Activated CD4-positive, alpha-beta memory T cell treated with anti-CD3 and anti-CD28 coated beads, Interleukin-2, amount 10 ng/mL, durations not matched to agents 7 days and 5 days (primary cell): ENCODE results near the gene C10orf120. TPM values are rescaled to one million over a fixed set of nuclear protein-coding genes. Genes with fewer than 3 reads are reported as not detected.
A peak's percentile ranks its signal among the peaks of the same experiment; 100 is the strongest.

Experiments
- CTCF ChIA-PET: fragments of 350-600 bp; sonication (Branson Sonifier 250); formaldehyde crosslinking; loops from one replicate; lab custom pipeline; 2021; ENCODE audit warnings: antibody characterized with exemption, inconsistent platforms; lab: Charles Lee
- POLR2A ChIA-PET: fragments of 350-600 bp; sonication (Branson Sonifier 250); formaldehyde crosslinking; loops from one replicate; lab custom pipeline; 2021; ENCODE audit warnings: antibody characterized with exemption; lab: Charles Lee
- DNase-seq: peaks from one replicate; pipeline ENCODE4 v3.0.0-alpha.2; 2020
- H3K27ac Mint-ChIP-seq: one replicate; pipeline ENCODE4 v1.8.0; 2021; ENCODE audit warnings: mild to moderate bottlenecking, mixed read lengths
- H3K27me3 Mint-ChIP-seq: one replicate; pipeline ENCODE4 v1.8.0; 2021; ENCODE audit warnings: mixed read lengths
- H3K36me3 Mint-ChIP-seq: one replicate; pipeline ENCODE4 v1.8.0; 2021; ENCODE audit warnings: low read depth, mixed read lengths
- H3K4me1 Mint-ChIP-seq: one replicate; pipeline ENCODE4 v1.8.0; 2021; ENCODE audit warnings: mixed read lengths
- H3K4me3 Mint-ChIP-seq: one replicate; pipeline ENCODE4 v1.8.0; 2021; ENCODE audit warnings: mild to moderate bottlenecking, mixed read lengths
- H3K9me3 Mint-ChIP-seq: one replicate; pipeline ENCODE4 v1.8.0; 2021; ENCODE audit warnings: mixed read lengths
- total RNA-seq, 2 experiments: library from RNA; stranded (reverse); gene quantifications; one replicate each; pipeline ENCODE4 v1.2.3, GENCODE V29; 2021

The C10orf120 gene
- total RNA-seq, 2 experiments from 2014 or later: not detected

DNA sequence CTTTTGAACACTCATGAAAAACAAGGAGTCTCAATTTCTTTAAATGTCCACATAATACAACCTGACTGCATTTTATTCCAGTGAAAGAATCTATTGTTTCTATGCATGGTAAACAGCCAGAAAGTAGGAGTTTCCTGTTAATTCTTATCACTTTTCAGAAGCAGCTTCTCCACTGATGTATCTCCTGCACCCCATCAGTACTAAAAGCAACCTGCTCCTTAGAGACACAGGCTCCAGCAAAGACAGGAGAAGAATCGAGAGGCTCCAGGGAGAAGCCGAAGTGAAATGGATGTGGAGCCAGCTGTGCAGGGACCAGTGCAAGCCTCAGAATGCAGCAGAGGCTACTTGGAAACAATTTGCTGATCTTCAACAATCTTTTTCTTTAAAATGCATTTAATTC, 16.4 kb upstream of the C10orf120 start:
- H3K27ac Mint-ChIP-seq: no peak overlapping the region
- DNase-seq: no peak
- peaks cover 22% of the 10 kb centered on the region for H3K27me3 Mint-ChIP-seq
- ChIA-PET POLR2A (no interaction called here), CTCF (no interaction called here)
- H3K9me3 Mint-ChIP-seq: no peaks in the 10 kb centered on the region
- no peaks in the 10 kb centered on the region for H3K36me3 Mint-ChIP-seq
- no peak overlapping the region for H3K4me3 Mint-ChIP-seq
- peaks cover 5% of the 10 kb centered on the region for H3K4me1 Mint-ChIP-seq

DNA sequence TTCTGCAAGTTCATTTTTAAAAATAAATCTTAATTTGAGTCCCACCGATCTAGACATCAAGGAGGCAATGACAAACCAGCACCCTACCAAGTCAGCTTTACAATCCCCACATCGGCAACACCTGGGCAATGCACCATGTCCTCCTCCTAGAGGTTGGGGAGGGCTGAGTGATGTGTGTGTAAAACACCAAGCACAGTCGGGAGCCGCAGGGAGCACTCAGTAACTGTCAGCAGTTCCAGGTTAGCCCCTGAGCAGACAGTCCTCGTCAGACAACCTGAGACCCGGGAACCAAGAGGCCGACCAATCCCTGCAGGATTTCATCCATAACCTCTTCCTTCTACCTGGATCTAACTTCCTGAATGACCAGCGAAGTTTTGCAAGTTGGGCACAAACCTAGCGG, 15.9 kb upstream of the C10orf120 start:
- no peak for DNase-seq
- ChIA-PET CTCF (no interaction called here), POLR2A (no interaction called here)
- peaks cover 21% of the 10 kb centered on the region for H3K27me3 Mint-ChIP-seq
- no peak overlapping the region for H3K4me3 Mint-ChIP-seq
- H3K36me3 Mint-ChIP-seq: no peaks in the 10 kb centered on the region
- H3K9me3 Mint-ChIP-seq: no peaks in the 10 kb centered on the region
- H3K27ac Mint-ChIP-seq: no peak overlapping the region
- peaks cover 5% of the 10 kb centered on the region for H3K4me1 Mint-ChIP-seq

DNA sequence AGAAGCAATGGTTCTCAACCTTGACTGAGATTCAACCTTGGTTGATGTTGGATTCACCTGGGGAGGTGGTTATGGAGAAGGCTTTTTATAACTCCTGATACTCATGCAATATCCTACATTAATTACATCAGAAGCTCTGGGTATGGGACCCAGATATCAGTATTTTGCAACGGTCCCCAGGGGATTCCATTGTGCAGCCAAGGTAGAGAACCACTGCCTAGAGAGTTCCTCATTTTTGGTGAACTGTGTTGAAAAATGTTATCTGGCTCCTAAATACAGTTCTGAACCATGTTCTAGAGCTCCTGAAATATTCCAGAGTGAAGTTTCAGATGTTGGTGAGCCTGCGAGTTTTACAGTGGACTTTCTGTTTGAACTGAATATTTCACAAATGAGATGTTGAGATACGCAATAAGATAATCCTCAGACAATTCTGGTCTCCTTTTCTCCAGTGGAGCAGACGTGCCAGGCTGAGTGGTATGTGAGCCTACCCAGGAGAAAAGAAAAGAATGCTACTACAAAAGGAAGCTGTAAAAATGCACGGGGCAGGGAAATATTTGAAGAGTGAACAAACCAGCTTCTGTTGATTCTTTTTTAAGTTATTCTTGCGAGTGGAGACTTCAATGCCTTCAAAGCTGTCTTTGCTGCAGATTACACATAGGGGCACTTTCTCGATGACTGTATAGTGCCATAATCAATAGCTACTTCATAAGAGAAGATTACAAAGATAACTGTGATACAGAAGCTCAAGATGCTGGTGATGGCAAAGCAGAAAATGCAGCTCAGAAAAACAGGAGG, 13.6 kb upstream of the C10orf120 start:
- no peak for DNase-seq
- peaks cover 16% of the 10 kb centered on the region for H3K27me3 Mint-ChIP-seq
- no peak overlapping the region for H3K4me3 Mint-ChIP-seq
- CTCF ChIA-PET: no interaction called here
- H3K4me1 Mint-ChIP-seq: peaks cover 5% of the 10 kb centered on the region
- POLR2A ChIA-PET: no interaction called here
- no peak overlapping the region for H3K27ac Mint-ChIP-seq
- no peaks in the 10 kb centered on the region for H3K9me3 Mint-ChIP-seq
- H3K36me3 Mint-ChIP-seq: no peaks in the 10 kb centered on the region

DNA sequence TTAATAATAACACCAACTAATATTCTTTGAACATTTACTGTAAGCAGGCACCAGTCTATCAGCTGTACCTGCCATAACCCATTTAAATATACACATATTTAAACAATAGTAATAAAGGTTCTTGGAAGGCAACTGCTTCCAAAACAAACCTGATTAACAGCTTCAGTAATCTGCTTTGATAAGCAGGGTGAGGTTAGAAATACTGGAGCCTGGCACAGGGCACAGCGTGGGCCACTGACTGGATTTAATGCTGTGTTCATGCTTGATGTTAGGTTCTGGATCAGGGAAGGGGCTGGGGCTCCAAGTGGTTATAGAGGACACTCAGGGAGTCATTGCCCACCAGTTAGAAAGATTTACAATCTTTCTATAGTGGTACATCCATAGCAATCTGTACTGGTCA, 10.9 kb upstream of the C10orf120 start:
- H3K27ac Mint-ChIP-seq: no peak overlapping the region
- H3K36me3 Mint-ChIP-seq: no peaks in the 10 kb centered on the region
- no peak for DNase-seq
- no peak overlapping the region for H3K4me3 Mint-ChIP-seq
- H3K27me3 Mint-ChIP-seq: peaks cover 10% of the 10 kb centered on the region
- ChIA-PET CTCF (no interaction called here), POLR2A (no interaction called here)
- peaks cover 11% of the 10 kb centered on the region for H3K4me1 Mint-ChIP-seq
- no peaks in the 10 kb centered on the region for H3K9me3 Mint-ChIP-seq

DNA sequence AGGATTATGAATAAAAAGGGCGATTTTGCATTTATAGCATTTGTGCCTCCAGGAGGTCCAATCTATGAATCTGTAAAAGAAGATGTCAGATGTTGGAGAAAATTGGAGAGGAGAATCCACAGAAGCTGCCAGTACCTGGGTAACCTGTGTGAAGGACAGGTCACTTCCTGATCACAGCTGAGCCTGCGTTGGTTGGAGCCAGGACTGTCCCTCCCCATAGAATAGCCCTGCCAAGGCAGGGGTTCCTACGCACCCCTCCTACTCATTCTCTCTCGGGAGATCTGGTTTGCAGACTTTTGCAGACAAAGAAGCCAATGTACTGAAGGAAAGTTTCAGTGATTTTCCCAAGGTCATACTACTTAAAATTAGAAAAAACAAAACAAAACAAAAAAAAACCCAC, 10.3 kb upstream of the C10orf120 start:
- Mint-ChIP-seq H3K27me3 (peaks cover 5% of the 10 kb centered on the region), H3K27ac (no peak overlapping the region), H3K4me3 (no peak overlapping the region), H3K36me3 (no peaks in the 10 kb centered on the region), H3K9me3 (no peaks in the 10 kb centered on the region), H3K4me1 (peaks cover 11% of the 10 kb centered on the region)
- DNase-seq: no peak
- ChIA-PET POLR2A (no interaction called here), CTCF (no interaction called here)

DNA sequence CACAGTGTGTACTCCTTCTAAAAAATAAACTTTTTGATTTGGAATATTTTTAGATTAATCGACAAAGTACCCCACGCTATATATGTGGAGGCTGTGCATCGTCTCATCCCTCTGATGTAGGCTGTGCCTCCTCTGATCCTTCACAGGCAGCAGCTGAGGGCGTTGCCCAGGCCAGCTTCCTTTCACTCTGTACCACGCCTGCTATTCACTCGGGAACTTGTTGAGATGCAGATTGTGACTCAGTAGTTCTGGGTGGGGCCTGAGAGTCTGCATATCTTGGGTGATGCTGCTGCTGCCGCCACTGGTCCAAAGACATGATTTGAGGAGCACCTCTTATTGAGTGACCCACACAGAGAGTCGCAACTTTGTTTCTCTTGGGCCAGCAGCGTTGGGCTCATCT, 7.9 kb upstream of the C10orf120 start:
- ChIA-PET CTCF (interaction anchor here (0.7 to 1.8 kb wide), 3 partner anchors 9 to 117 kb away, joined by 3 read pairs; no protein-coding TSS in a partner anchor), POLR2A (no interaction called here)
- Mint-ChIP-seq H3K36me3 (no peaks in the 10 kb centered on the region), H3K27me3 (peaks cover 5% of the 10 kb centered on the region), H3K27ac (no peak overlapping the region), H3K9me3 (no peaks in the 10 kb centered on the region), H3K4me1 (peaks cover 11% of the 10 kb centered on the region), H3K4me3 (no peak overlapping the region)
- DNase-seq: peak; percentile 18

DNA sequence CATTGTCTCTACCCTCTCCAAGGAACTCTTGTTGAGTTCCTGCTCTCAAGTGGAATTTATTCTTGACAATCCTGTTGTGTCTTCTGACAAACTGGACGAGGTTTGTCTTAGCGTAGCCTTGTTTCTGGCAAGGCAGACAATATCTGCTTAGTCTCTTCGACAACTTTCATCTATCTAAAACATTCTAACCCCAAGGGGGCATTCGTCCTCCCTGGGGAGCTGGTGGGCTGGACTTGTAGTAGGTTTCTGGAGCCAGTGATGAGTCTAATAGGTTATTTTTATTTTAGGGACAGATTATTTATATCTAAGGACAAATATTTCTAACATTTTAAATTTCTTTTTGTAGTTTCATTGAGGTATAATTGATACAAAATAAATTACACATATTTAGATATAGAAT, 7.3 kb upstream of the C10orf120 start:
- H3K4me1 Mint-ChIP-seq: peaks cover 11% of the 10 kb centered on the region
- POLR2A ChIA-PET: no interaction called here
- no peak overlapping the region for H3K27ac Mint-ChIP-seq
- no peak for DNase-seq
- no peak overlapping the region for H3K4me3 Mint-ChIP-seq
- H3K36me3 Mint-ChIP-seq: no peaks in the 10 kb centered on the region
- CTCF ChIA-PET: interaction anchor here (0.7 to 1.8 kb wide), 3 partner anchors 10 to 118 kb away, joined by 3 read pairs; no protein-coding TSS in a partner anchor
- H3K27me3 Mint-ChIP-seq: peaks cover 5% of the 10 kb centered on the region
- H3K9me3 Mint-ChIP-seq: no peaks in the 10 kb centered on the region

DNA sequence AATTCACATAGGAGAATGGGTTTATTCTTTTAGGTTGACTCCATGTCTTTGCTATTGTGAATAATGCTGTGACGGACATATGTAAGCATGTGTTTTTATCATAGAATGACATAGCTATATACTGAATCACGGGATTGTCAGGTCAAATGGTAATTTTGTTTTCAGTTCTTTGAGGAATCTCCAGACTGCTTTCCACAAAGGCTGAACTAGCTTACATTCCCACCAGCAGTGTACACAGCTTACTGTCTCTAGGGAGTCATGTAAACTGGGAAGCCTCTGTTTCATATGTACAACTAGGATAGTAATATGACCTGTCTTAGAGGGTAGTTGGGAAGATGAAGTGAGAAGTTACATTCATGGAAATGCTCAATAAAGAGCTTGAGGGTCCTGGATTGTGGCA, 6.8 kb upstream of the C10orf120 start:
- DNase-seq: no peak
- no peak overlapping the region for H3K27ac Mint-ChIP-seq
- H3K9me3 Mint-ChIP-seq: no peaks in the 10 kb centered on the region
- POLR2A ChIA-PET: no interaction called here
- peaks cover 11% of the 10 kb centered on the region for H3K4me1 Mint-ChIP-seq
- CTCF ChIA-PET: interaction anchor here (1.5 to 1.8 kb wide), 2 partner anchors 10 to 58 kb away, joined by 3 read pairs; no protein-coding TSS in a partner anchor
- H3K27me3 Mint-ChIP-seq: peaks cover 5% of the 10 kb centered on the region
- no peaks in the 10 kb centered on the region for H3K36me3 Mint-ChIP-seq
- H3K4me3 Mint-ChIP-seq: no peak overlapping the region

DNA sequence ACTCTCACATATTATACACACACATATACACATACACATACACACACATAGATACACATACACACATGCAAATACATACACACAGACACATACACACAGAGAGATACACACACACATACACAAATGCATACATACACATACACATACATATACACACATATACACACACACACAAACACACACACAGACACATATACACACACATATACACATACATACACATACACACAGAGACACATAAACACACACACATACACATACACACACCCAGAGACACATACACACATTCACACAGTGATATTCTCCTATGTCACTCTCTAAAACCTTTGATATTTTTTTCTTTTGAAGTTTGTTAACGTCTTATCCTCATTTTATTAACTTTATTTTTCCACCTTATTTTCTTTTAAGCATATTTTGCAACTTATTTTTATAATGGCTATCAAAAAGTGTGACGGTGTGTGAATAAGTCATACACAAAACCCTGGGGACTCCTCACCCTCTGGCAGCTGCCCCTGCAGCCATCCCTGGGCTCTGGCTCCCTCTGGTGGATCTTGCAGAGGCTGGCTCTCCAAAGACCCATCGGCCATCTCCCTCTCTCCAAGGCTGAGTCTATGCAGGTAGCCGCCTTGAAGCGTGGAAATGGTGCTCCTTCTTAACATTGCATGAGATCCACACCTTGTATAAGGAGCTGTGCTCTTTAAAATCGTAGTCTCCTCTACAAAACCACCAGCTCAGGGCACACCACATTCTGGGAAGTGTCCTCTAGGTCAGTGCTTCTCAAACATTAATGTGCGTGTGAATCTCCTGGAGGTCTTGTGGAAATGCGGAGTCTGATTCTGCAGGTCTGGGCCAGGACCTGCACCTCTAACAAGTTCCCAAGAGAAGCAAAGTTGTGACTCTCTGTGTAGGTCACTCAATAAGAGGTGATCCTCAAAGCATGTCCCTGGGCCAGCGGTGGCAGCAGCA, 4.1 kb upstream of the C10orf120 start:
- H3K27me3 Mint-ChIP-seq: peaks cover 3% of the 10 kb centered on the region
- no peaks in the 10 kb centered on the region for H3K9me3 Mint-ChIP-seq
- peak; percentile 55 for DNase-seq
- no peak overlapping the region for H3K27ac Mint-ChIP-seq
- H3K4me1 Mint-ChIP-seq: peaks cover 11% of the 10 kb centered on the region
- no peak overlapping the region for H3K4me3 Mint-ChIP-seq
- H3K36me3 Mint-ChIP-seq: no peaks in the 10 kb centered on the region
- POLR2A ChIA-PET: no interaction called here
- CTCF ChIA-PET: interaction anchor here (1.6 to 2.2 kb wide), 3 partner anchors 14 to 405 kb away, joined by 3 to 15 read pairs (median 7); no protein-coding TSS in a partner anchor

DNA sequence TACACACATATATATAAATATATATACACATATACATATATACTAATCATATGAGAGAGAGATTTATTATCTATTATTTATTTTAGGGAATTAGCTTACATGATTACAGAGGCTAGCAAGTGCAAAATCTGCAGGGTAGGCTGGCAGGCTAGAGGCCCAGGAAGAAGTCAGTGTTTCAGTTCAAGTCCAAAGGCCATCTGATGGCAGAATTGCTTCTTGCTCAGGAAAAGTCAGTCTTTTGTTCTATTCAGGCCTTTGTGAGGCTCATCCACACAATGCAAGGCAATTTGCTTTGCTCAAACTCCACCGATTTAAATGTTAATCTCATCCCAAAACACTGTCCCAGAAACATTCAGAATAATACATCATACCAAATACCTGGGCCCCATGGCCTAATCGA, 2.6 kb upstream of the C10orf120 start:
- ChIA-PET CTCF (no interaction called here), POLR2A (no interaction called here)
- Mint-ChIP-seq H3K27ac (no peak overlapping the region), H3K9me3 (no peaks in the 10 kb centered on the region), H3K36me3 (no peaks in the 10 kb centered on the region), H3K4me1 (peaks cover 1% of the 10 kb centered on the region), H3K4me3 (no peak overlapping the region), H3K27me3 (peaks cover 3% of the 10 kb centered on the region)
- no peak for DNase-seq

DNA sequence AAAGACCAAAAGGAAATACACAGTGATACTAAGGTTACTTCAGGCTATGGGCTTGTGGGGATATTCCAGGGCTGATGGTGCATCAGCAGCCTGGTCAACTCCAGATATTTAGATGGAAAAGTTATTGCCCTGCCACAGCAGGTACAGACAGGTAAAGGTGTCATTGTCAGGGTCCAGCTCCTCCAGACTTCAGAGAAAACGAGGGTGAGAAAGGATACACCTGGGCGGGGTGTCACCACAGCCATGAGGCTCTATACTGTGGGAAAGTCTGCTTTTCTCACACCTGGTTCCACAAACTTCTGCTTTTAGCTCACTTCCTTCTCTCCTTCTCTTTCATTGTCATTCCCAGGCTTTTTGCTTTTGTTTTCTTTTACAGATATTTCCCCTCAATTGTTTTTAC, 2.0 kb upstream of the C10orf120 start:
- ChIA-PET POLR2A (no interaction called here), CTCF (no interaction called here)
- no peak overlapping the region for H3K4me3 Mint-ChIP-seq
- H3K4me1 Mint-ChIP-seq: no peaks in the 10 kb centered on the region
- no peak for DNase-seq
- H3K27ac Mint-ChIP-seq: no peak overlapping the region
- H3K9me3 Mint-ChIP-seq: no peaks in the 10 kb centered on the region
- H3K27me3 Mint-ChIP-seq: peaks cover 3% of the 10 kb centered on the region
- no peaks in the 10 kb centered on the region for H3K36me3 Mint-ChIP-seq

DNA sequence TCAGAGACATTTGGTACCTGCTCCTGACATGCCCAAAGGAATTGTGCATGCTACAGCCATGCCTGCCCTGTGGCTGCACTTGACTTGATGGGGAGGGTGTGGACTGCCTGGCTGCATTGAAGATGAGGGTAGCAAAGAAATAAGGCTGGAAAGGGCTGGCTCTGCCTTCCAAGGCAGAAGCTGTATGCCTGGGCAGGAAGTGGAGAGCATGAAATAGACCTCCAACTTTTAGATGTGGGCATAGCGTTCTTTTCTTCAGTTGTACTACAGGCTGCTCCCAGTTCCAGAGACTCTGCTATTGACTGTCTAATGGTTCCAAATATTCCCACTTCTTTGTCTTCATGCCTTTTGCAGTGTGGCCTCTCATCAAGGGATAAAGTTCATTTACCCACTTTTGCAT, 3.0 kb downstream of the C10orf120 start:
- no peaks in the 10 kb centered on the region for H3K4me1 Mint-ChIP-seq
- H3K27ac Mint-ChIP-seq: no peak overlapping the region
- ChIA-PET CTCF (interaction anchor here (0.8 kb wide), 1 partner anchor 51 kb away, joined by 3 read pairs; no protein-coding TSS in a partner anchor), POLR2A (no interaction called here)
- H3K36me3 Mint-ChIP-seq: no peaks in the 10 kb centered on the region
- no peaks in the 10 kb centered on the region for H3K9me3 Mint-ChIP-seq
- no peak overlapping the region for H3K4me3 Mint-ChIP-seq
- peaks cover 10% of the 10 kb centered on the region for H3K27me3 Mint-ChIP-seq
- DNase-seq: no peak

DNA sequence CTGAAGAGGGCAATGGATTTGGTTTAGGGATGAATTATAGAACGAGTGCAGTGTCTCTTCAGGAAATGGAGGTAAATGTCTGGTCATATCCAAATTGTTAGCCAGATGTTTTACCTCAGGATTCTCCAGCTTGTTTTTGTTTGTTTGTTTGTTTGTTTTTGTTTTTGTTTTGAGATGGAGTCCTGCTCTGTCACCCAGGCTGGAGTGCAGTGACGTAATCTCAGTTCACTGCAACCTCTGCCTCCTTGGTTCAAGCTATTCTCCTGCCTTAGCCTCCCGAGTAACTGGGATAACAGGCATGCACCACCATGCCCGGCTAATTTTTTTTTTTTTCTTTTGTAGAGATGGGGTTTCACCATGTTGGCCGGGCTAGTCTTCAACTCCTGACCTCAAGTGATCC, 6.9 kb downstream of the C10orf120 start:
- ChIA-PET POLR2A (no interaction called here), CTCF (no interaction called here)
- H3K4me1 Mint-ChIP-seq: no peaks in the 10 kb centered on the region
- H3K27me3 Mint-ChIP-seq: peaks cover 12% of the 10 kb centered on the region
- H3K27ac Mint-ChIP-seq: no peak overlapping the region
- no peak for DNase-seq
- H3K36me3 Mint-ChIP-seq: no peaks in the 10 kb centered on the region
- H3K9me3 Mint-ChIP-seq: no peaks in the 10 kb centered on the region
- H3K4me3 Mint-ChIP-seq: no peak overlapping the region
